NT2/D1 (cell line): ENCODE data around the gene FAF1.

Source experiments
- SUZ12 ChIP-seq: IDR thresholded peaks from 2 replicates; pipeline ENCODE4 v1.6.1; 2011; ENCODE audit not compliant: insufficient read length, insufficient read depth; ENCODE audit errors: extremely low read depth
- YY1 ChIP-seq: IDR thresholded peaks from 2 replicates; pipeline ENCODE4 v1.6.1; 2011; ENCODE audit not compliant: insufficient read length, insufficient read depth
- ZNF274 ChIP-seq: IDR thresholded peaks from 2 replicates; pipeline ENCODE4 v1.6.1; 2011; ENCODE audit warnings: mild to moderate bottlenecking, low read depth, low read length

DNA sequence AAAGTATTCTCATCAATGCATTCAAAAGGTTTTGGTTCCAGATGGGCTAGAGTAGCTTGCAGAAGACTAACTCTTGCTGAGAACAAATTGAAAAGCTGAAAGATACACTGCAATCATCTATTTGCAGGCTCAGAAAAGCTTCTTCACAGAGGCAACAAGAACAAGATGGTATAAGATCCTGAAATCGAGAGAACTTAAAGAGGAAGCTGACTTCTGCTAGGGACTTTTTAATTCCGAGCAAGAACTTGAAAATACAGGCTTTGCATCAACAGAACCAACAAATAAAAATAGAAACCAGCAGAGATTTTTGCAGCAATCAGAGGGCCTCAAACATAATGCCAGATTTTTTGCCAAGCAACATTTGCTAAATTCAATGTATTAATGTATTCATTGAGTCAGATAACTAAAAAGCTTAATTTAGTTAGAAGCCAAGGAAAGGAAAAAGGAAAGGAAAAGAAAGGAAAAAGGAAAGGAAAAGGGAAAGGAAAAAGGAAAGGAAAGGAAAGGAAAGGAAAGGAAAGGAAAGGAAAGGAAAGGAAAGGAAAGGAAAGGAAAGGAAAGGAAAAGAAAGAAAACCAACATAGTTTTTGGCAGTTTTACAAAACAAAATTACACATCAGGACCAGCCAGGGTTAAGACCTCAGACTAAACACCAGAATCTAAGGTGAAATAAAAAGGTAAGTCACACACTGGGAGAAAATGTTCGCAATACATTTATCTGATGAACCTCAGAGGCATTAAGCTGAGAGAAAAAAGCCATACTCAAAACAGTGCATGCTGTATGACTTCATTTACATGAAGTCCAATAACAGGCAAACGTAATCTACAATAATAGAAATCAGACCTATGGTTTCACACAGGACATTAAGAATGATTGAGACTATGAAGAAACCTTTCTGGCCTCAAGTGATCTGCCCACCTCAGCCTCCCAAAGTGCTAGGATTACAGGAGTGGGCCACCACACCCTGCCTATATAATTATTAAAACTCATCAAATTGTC lies 42.6 kb downstream of the FAF1 start:
- TF ChIP-seq ZNF274 (no peak), SUZ12 (no peak), YY1 (no peak)
